Osteoblast (primary cell): ENCODE measurements around the gene MYBL2. TPM values are rescaled to one million over a fixed set of nuclear protein-coding genes. Genes with fewer than 3 reads are reported as not detected.

Experiments used
- DNase-seq: peaks from one replicate; pipeline ENCODE4 v3.0.0; 2011; ENCODE audit warnings: low spot score, mixed read lengths; ENCODE audit not compliant: insufficient read length; ENCODE audit errors: missing footprints
- H2AFZ ChIP-seq: 2 replicates; pipeline ENCODE4 v1.6.0; 2011; ENCODE audit warnings: mild to moderate bottlenecking, low read length
- H3K27ac ChIP-seq: 2 replicates; pipeline ENCODE4 v1.5.1; 2011; ENCODE audit warnings: mild to moderate bottlenecking, low read depth, low read length, moderate library complexity
- H3K27me3 ChIP-seq: 2 replicates; pipeline ENCODE4 v1.6.0; 2012; ENCODE audit warnings: mild to moderate bottlenecking, control low read depth, inconsistent platforms, low read length, moderate library complexity; ENCODE audit not compliant: insufficient read depth
- H3K36me3 ChIP-seq: 2 replicates; pipeline ENCODE4 v1.5.1; 2011; ENCODE audit warnings: mild to moderate bottlenecking, low read length, control low read depth, moderate library complexity; ENCODE audit not compliant: insufficient read depth
- H3K4me1 ChIP-seq: 2 replicates; pipeline ENCODE4 v1.5.1; 2011; ENCODE audit warnings: mild to moderate bottlenecking, low read length, control low read depth, moderate library complexity; ENCODE audit not compliant: insufficient read depth
- H3K4me2 ChIP-seq: 2 replicates; pipeline ENCODE4 v1.6.0; 2011; ENCODE audit warnings: mild to moderate bottlenecking, low read length; ENCODE audit not compliant: insufficient read depth
- H3K4me3 ChIP-seq: fragments of 200-600 bp; sonication (generic); 3 replicates; pipeline ENCODE4 v1.5.1; 2012; ENCODE audit warnings: mild to moderate bottlenecking, low read length, inconsistent platforms; ENCODE audit not compliant: insufficient read depth
- H3K79me2 ChIP-seq: 2 replicates; pipeline ENCODE4 v1.6.0; 2012; ENCODE audit warnings: mild to moderate bottlenecking, low read length, control low read depth, inconsistent platforms; ENCODE audit not compliant: insufficient read depth
- H3K9me3 ChIP-seq: 2 replicates; pipeline ENCODE4 v1.5.1; 2011; ENCODE audit warnings: low read depth, low read length, control low read depth
- H4K20me1 ChIP-seq: 2 replicates; pipeline ENCODE4 v1.6.0; 2012; ENCODE audit warnings: mild to moderate bottlenecking, low read length, control low read depth; ENCODE audit not compliant: insufficient read depth
- total RNA-seq: library from RNA; depleted of rRNA; stranded (reverse); fragments of >200 nt; gene quantifications from 2 replicates; pipeline ENCODE4 v1.2.3, GENCODE V29; 2012
- TF ChIP-seq, protein P1 (sequence below): IDR thresholded peaks from 2 replicates; pipeline ENCODE4 v1.5.1; 2011; ENCODE audit warnings: mild to moderate bottlenecking, low read depth, low read length, moderate library complexity; ENCODE audit errors: extremely low read depth

The MYBL2 gene
- total RNA-seq, 1 donor, result 2.5 TPM

- no peak for DNase-seq
- Histone ChIP-seq H3K36me3 (no peaks in the 10 kb centered on the region), H3K79me2 (no peaks in the 10 kb centered on the region), H3K9me3 (no peaks in the 10 kb centered on the region), H3K4me2 (no peak overlapping the region), H3K4me1 (no peaks in the 10 kb centered on the region), H3K27me3 (no peaks in the 10 kb centered on the region), H3K4me3 (no peak overlapping the region), H3K27ac (no peak overlapping the region), H2AFZ (no peak overlapping the region), H4K20me1 (no peaks in the 10 kb centered on the region)
- TF ChIP-seq, protein P1, sequence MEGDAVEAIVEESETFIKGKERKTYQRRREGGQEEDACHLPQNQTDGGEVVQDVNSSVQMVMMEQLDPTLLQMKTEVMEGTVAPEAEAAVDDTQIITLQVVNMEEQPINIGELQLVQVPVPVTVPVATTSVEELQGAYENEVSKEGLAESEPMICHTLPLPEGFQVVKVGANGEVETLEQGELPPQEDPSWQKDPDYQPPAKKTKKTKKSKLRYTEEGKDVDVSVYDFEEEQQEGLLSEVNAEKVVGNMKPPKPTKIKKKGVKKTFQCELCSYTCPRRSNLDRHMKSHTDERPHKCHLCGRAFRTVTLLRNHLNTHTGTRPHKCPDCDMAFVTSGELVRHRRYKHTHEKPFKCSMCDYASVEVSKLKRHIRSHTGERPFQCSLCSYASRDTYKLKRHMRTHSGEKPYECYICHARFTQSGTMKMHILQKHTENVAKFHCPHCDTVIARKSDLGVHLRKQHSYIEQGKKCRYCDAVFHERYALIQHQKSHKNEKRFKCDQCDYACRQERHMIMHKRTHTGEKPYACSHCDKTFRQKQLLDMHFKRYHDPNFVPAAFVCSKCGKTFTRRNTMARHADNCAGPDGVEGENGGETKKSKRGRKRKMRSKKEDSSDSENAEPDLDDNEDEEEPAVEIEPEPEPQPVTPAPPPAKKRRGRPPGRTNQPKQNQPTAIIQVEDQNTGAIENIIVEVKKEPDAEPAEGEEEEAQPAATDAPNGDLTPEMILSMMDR, result no peak
Measured at GRCh38 chr20:43700627-43701026, 33.7 kb downstream of the MYBL2 start.

DNA sequence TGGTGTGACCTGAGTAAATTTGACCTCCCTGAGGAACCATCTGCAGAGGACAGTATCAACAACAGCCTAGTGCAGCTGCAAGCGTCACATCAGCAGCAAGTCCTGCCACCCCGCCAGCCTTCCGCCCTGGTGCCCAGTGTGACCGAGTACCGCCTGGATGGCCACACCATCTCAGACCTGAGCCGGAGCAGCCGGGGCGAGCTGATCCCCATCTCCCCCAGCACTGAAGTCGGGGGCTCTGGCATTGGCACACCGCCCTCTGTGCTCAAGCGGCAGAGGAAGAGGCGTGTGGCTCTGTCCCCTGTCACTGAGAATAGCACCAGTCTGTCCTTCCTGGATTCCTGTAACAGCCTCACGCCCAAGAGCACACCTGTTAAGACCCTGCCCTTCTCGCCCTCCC lies 35.6 kb downstream of the MYBL2 start:
- Histone ChIP-seq H3K4me1 (no peaks in the 10 kb centered on the region), H3K36me3 (no peaks in the 10 kb centered on the region), H4K20me1 (no peaks in the 10 kb centered on the region), H3K4me2 (no peak overlapping the region), H3K9me3 (no peaks in the 10 kb centered on the region), H3K27ac (no peak overlapping the region), H2AFZ (no peak overlapping the region), H3K27me3 (no peaks in the 10 kb centered on the region), H3K79me2 (no peaks in the 10 kb centered on the region), H3K4me3 (no peak overlapping the region)
- TF ChIP-seq, protein P1, result no peak
- no peak for DNase-seq

DNA sequence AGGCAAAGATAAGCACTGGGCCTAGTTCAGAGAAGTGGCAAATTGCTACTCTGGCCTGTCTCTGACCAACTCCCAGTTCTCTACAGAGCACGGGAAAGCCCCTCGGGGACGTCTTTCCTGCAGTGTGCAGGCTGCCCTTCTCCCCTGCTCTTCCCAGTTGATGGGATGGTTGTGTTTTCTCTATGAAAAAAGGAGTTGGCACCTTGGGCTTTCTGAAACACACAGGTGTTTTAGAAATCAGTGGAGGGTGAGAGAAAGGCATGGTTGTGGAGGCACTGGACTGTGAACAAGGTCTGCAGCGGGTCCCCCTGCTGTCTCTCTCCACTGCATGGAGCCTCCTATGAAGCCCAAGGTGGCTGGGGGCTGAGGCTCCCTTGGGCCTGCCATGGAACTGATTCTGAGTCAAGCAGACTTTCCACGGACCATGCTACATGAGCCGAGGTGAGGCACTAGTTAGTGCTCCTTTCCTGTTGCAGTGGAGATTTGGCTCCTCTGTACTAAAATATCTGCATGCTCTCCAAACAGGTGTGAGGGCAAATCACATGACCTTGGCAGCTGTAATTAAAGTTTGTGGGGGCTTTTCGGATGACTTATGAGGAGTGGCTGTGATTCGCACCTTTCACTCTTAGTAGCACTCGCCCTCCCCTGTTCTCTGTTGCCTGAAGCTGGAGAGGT lies 43.6 kb downstream of the MYBL2 start:
- Histone ChIP-seq H3K9me3 (no peaks in the 10 kb centered on the region), H3K4me2 (no peak overlapping the region), H3K36me3 (no peaks in the 10 kb centered on the region), H3K4me1 (no peaks in the 10 kb centered on the region), H3K79me2 (no peaks in the 10 kb centered on the region), H3K27ac (no peak overlapping the region), H2AFZ (no peak overlapping the region), H3K4me3 (no peak overlapping the region), H4K20me1 (no peaks in the 10 kb centered on the region), H3K27me3 (no peaks in the 10 kb centered on the region)
- no peak for DNase-seq
- TF ChIP-seq, protein P1, result no peak

GRCh38 chr20:43711098-43711654 lies 44.3 kb downstream of the MYBL2 start:
- H3K4me2 ChIP-seq, result no peak overlapping the region
- DNase-seq, result no peak
- H3K27me3 ChIP-seq, result no peaks in the 10 kb centered on the region
- H3K4me3 ChIP-seq, result no peak overlapping the region
- no peaks in the 10 kb centered on the region for H3K4me1 ChIP-seq
- H4K20me1 ChIP-seq, result no peaks in the 10 kb centered on the region
- TF ChIP-seq, protein P1, result no peak
- no peak overlapping the region for H2AFZ ChIP-seq
- no peaks in the 10 kb centered on the region for H3K36me3 ChIP-seq
- H3K27ac ChIP-seq, result no peak overlapping the region
- no peaks in the 10 kb centered on the region for H3K9me3 ChIP-seq
- H3K79me2 ChIP-seq, result no peaks in the 10 kb centered on the region
